Nephron (organoid): ENCODE data around the gene MBD6.

ENCODE experiments used
- H3K27ac Mint-ChIP-seq, 3 experiments: 2 replicates each; pipeline ENCODE4 v1.8.0; 2020; ENCODE audit warnings: mixed read lengths in 3 of 3, mild to moderate bottlenecking in 2 of 3, moderate library complexity in 1 of 3
- H3K27me3 Mint-ChIP-seq: 2 replicates; pipeline ENCODE4 v1.8.0; 2021; ENCODE audit warnings: low read depth, mild to moderate bottlenecking, moderate library complexity, mixed read lengths
- H3K36me3 Mint-ChIP-seq: 2 replicates; pipeline ENCODE4 v1.8.0; 2020; ENCODE audit warnings: low read depth, mixed read lengths
- H3K4me1 Mint-ChIP-seq: 2 replicates; pipeline ENCODE4 v1.8.0; 2020; ENCODE audit warnings: mixed read lengths
- H3K4me3 Mint-ChIP-seq, 3 experiments: 2 replicates each; pipeline ENCODE4 v1.8.0; 2020; ENCODE audit warnings: mild to moderate bottlenecking in 3 of 3, mixed read lengths in 3 of 3, moderate library complexity in 2 of 3
- H3K9me3 Mint-ChIP-seq: 2 replicates; pipeline ENCODE4 v1.8.0; 2020; ENCODE audit warnings: mixed read lengths
- CTCF ChIP-seq, 3 experiments: fragments of 200-600 bp; sonication (generic); IDR thresholded peaks; one replicate each; pipeline ENCODE4 v1.5.0; 2021; ENCODE audit warnings: antibody characterized with exemption in 3 of 3; ENCODE audit not compliant: unreplicated experiment in 3 of 3

MBD6 gene

GRCh38 chr12:57475271-57476161 lies 47.1 kb upstream of the MBD6 start:
- Mint-ChIP-seq H3K27ac (no peak overlapping the region), H3K4me3 (peak overlapping the region; percentile 56 to 78 (median 65)), H3K9me3 (no peaks in the 10 kb centered on the region), H3K36me3 (peaks cover 3% of the 10 kb centered on the region), H3K4me1 (peaks cover 25% of the 10 kb centered on the region), H3K27me3 (peaks cover 95% of the 10 kb centered on the region)
- no peak for TF ChIP-seq CTCF (IDR thresholded peaks at IDR 0.05; ENCODE audit: unreplicated experiment in 3 of 3)

DNA sequence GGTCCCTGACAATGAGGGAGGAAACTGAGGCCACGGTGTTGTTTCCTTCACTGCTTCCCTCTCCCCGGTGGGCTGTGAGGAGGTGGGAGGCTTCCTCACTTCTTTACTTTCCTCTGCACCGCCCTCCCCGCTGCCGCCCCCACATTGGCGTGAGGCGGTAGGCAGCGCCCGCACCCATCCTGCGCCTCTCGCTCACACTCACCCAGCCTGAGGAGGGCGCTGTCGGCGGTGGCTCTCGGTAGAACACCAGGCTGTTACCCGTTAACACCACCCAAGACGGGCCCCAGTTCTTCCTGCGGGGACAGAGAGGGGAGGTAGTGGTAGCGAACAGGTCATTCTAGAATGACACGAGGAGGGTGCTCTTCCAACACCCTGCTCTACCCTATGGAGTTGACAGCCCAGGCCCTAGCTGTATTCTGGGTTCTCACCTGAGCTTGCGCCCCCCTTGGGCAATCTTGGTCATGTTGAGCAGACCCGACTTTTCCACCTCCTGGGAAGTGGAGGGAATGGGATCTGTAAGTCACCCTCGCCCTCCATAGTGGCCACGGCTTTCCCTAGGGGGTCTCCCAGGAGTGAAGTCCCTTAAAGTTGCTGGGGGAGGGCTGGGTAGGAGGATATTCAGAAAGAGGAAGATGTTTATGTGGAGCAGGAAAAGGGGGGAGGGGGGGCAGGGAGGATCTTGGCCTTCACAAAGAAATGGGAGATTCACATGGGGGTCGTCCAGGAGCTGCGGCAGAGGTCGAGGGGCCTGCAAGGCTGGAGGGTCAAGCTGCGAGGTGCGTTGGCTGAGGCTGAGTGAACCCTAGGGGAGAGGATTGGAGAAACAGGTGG lies 46.2 kb upstream of the MBD6 start:
- Mint-ChIP-seq H3K27ac (no peak overlapping the region), H3K36me3 (peaks cover 3% of the 10 kb centered on the region), H3K27me3 (peaks cover 97% of the 10 kb centered on the region), H3K9me3 (no peaks in the 10 kb centered on the region), H3K4me1 (peaks cover 25% of the 10 kb centered on the region), H3K4me3 (peak overlapping the region; percentile 45 to 78 (median 48))
- peak in 1 of 3 experiments; percentile 14 for TF ChIP-seq CTCF (IDR thresholded peaks at IDR 0.05; ENCODE audit: unreplicated experiment in 3 of 3)

- Mint-ChIP-seq H3K4me3 (peak overlapping the region; percentile 45 to 54 (median 48)), H3K27me3 (peaks cover 96% of the 10 kb centered on the region), H3K36me3 (peaks cover 3% of the 10 kb centered on the region), H3K4me1 (peaks cover 25% of the 10 kb centered on the region), H3K27ac (no peak overlapping the region), H3K9me3 (no peaks in the 10 kb centered on the region)
- TF ChIP-seq CTCF (IDR thresholded peaks at IDR 0.05; ENCODE audit: unreplicated experiment in 3 of 3), result no peak
Measured at GRCh38 chr12:57476993-57477709, 45.5 kb upstream of the MBD6 start.

- no peaks in the 10 kb centered on the region for H3K9me3 Mint-ChIP-seq
- H3K36me3 Mint-ChIP-seq, result peaks cover 3% of the 10 kb centered on the region
- peaks cover 25% of the 10 kb centered on the region for H3K4me1 Mint-ChIP-seq
- H3K4me3 Mint-ChIP-seq, result peak overlapping the region; percentile 27 to 54 (median 35)
- no peak for TF ChIP-seq CTCF (IDR thresholded peaks at IDR 0.05; ENCODE audit: unreplicated experiment in 3 of 3)
- H3K27me3 Mint-ChIP-seq, result peaks cover 88% of the 10 kb centered on the region
- peak overlapping the region in 2 of 3 experiments; percentile 26 to 47 for H3K27ac Mint-ChIP-seq
Measured at GRCh38 chr12:57477710-57478681, 44.6 kb upstream of the MBD6 start.

- Mint-ChIP-seq H3K36me3 (no peaks in the 10 kb centered on the region), H3K27ac (no peak overlapping the region), H3K4me3 (no peak overlapping the region), H3K4me1 (peaks cover 21% of the 10 kb centered on the region), H3K27me3 (peaks cover 78% of the 10 kb centered on the region), H3K9me3 (no peaks in the 10 kb centered on the region)
- no peak for TF ChIP-seq CTCF (IDR thresholded peaks at IDR 0.05; ENCODE audit: unreplicated experiment in 3 of 3)
Measured at GRCh38 chr12:57479043-57479375, 43.6 kb upstream of the MBD6 start.
